Panc1 (cell line): ENCODE results near the gene ABCB1. TPM values are rescaled to one million over a fixed set of nuclear protein-coding genes. Genes with fewer than 3 reads are reported as not detected.

ENCODE experiments used
- ATAC-seq: fragments of 200-7000 bp; cut with Tn5 transposase; 2 replicates; pipeline ENCODE4 v1.9.1; 2020; ENCODE audit warnings: mild to moderate bottlenecking, moderate library complexity
- BruUV-seq: library from RNA; stranded (reverse); fragments of 400-500 nt; replicated peaks from 2 replicates; lab custom pipeline; 2021; lab: Mats Ljungman, UMichigan
- CTCF ChIA-PET: fragments of 300-600 bp; sonication (Branson Sonifier 250); formaldehyde crosslinking; loops from one replicate; lab custom pipeline; 2022; ENCODE audit warnings: antibody characterized with exemption; lab: Charles Lee
- POLR2A ChIA-PET: fragments of 300-600 bp; sonication (Branson Sonifier 250); formaldehyde crosslinking; loops from one replicate; lab custom pipeline; 2022; ENCODE audit warnings: antibody characterized with exemption; lab: Charles Lee
- DNase-seq: peaks from one replicate; pipeline ENCODE4 v3.0.0-alpha.2; 2010; ENCODE audit warnings: low read depth, low spot score
- H3K27ac ChIP-seq: 2 replicates; pipeline ENCODE4 v1.5.1; 2011; ENCODE audit warnings: mild to moderate bottlenecking, low read length, inconsistent platforms
- H3K27me3 ChIP-seq: fragments of 200-500 bp; sonication (Bioruptor generic); 2 replicates; pipeline ENCODE4 v1.6.0; 2014; ENCODE audit warnings: low read length, inconsistent platforms; ENCODE audit not compliant: control insufficient read depth, insufficient read depth
- H3K36me3 ChIP-seq: fragments of 200-500 bp; sonication (Bioruptor generic); 2 replicates; pipeline ENCODE4 v1.5.1; 2014; ENCODE audit warnings: inconsistent platforms, mild to moderate bottlenecking, low read length, moderate library complexity; ENCODE audit not compliant: control insufficient read depth, insufficient read depth
- H3K4me1 ChIP-seq: 2 replicates; pipeline ENCODE4 v1.5.1; 2011; ENCODE audit warnings: inconsistent platforms, mild to moderate bottlenecking, low read length, moderate library complexity; ENCODE audit not compliant: control insufficient read depth, insufficient read depth
- H3K4me3 ChIP-seq, 2 experiments: 2 replicates each; pipeline ENCODE4 v1.5.1; 2011 to 2012; ENCODE audit warnings: low read depth in 2 of 2, low read length in 2 of 2, mild to moderate bottlenecking in 2 of 2, inconsistent platforms in 1 of 2, moderate library complexity in 1 of 2
- H3K9me3 ChIP-seq: fragments of 200-500 bp; sonication (Bioruptor generic); 2 replicates; pipeline ENCODE4 v1.5.1; 2014; ENCODE audit warnings: low read depth, mild to moderate bottlenecking, inconsistent platforms, low read length, moderate library complexity; ENCODE audit not compliant: control insufficient read depth, insufficient read depth
- CTCF ChIP-seq: fragments of 450-650 bp; IDR thresholded peaks from 2 replicates; pipeline ENCODE4 v1.5.1; 2017; ENCODE audit warnings: mild to moderate bottlenecking
- POLR2AphosphoS5 ChIP-seq: IDR thresholded peaks from 2 replicates; pipeline ENCODE4 v1.6.1; 2012; ENCODE audit warnings: mild to moderate bottlenecking, low read depth, low read length, moderate library complexity
- REST ChIP-seq, 2 experiments: IDR thresholded peaks; 2 replicates each; pipeline ENCODE4 v1.6.1; 2011 to 2012; ENCODE audit warnings: low read depth in 2 of 2, control low read depth in 1 of 2, low read length in 1 of 2, mild to moderate bottlenecking in 1 of 2, moderate library complexity in 1 of 2; ENCODE audit not compliant: insufficient read depth in 1 of 2
- SIN3A ChIP-seq: IDR thresholded peaks from 2 replicates; pipeline ENCODE4 v1.6.1; 2012; ENCODE audit warnings: low read depth, mild to moderate bottlenecking, low read length, moderate library complexity, borderline replicate concordance; ENCODE audit not compliant: insufficient read depth
- TCF7L2 ChIP-seq: IDR thresholded peaks from 2 replicates; pipeline ENCODE4 v1.6.1; 2011; ENCODE audit warnings: mild to moderate bottlenecking, low read depth, low read length, inconsistent platforms
- in situ Hi-C: cut with HindIII; loops from 2 replicates; pipeline ENCODE4 v1.10.0; 2016; ENCODE audit warnings: low sequenced_read_pairs, low pct_unique_long_range_greater_than_20kb
- intact Hi-C: fragments of 100-400 bp; cut with micrococcal nuclease; formaldehyde crosslinking; loops from one replicate; pipeline ENCODE4 v1.10.0; 2022; ENCODE audit not compliant: unreplicated experiment
- total RNA-seq: library from RNA; stranded (reverse); gene quantifications from one replicate; pipeline ENCODE4 v1.2.1, GENCODE V29; 2021; ENCODE audit not compliant: unreplicated experiment

The ABCB1 gene
- total RNA-seq, 1 experiment from 2014 or later = 0.67 TPM

GRCh38 chr7:87513735-87514335 is 86.8 kb downstream of the ABCB1 start (continued):
- TF ChIP-seq SIN3A = no peak

GRCh38 chr7:87512906-87513305 is 87.8 kb downstream of the ABCB1 start:
- intact Hi-C loops = no loop called here
- no TSS peak for BruUV-seq
- H3K4me3 ChIP-seq = no peak overlapping the region
- POLR2A ChIA-PET = no interaction called here
- CTCF ChIA-PET = no interaction called here
- no peak for TF ChIP-seq SIN3A
- no peak for TF ChIP-seq REST (IDR thresholded peaks at IDR 0.05; ENCODE audit: insufficient read depth in 1 of 2, low read depth in 2 of 2, low read length in 1 of 2)
- no peak for TF ChIP-seq TCF7L2
- TF ChIP-seq POLR2AphosphoS5 = no peak
- no peak for TF ChIP-seq CTCF
- H3K36me3 ChIP-seq = no peaks in the 10 kb centered on the region
- DNase-seq (no peak), ATAC-seq (no peak)
- in situ Hi-C loops = no loop called here
- no peaks in the 10 kb centered on the region for H3K27me3 ChIP-seq
- H3K4me1 ChIP-seq = no peaks in the 10 kb centered on the region
- H3K27ac ChIP-seq = no peak overlapping the region
- H3K9me3 ChIP-seq = no peaks in the 10 kb centered on the region

GRCh38 chr7:87511510-87511909 is 89.2 kb downstream of the ABCB1 start:
- Histone ChIP-seq H3K4me3 (no peak overlapping the region), H3K27me3 (no peaks in the 10 kb centered on the region), H3K36me3 (no peaks in the 10 kb centered on the region), H3K4me1 (no peaks in the 10 kb centered on the region), H3K9me3 (no peaks in the 10 kb centered on the region), H3K27ac (no peak overlapping the region)
- ATAC-seq = no peak
- in situ Hi-C loops (no loop called here), intact Hi-C loops (no loop called here)
- no TSS peak for BruUV-seq
- no peak for TF ChIP-seq CTCF
- no peak for TF ChIP-seq POLR2AphosphoS5
- no peak for TF ChIP-seq TCF7L2
- no peak for TF ChIP-seq REST (IDR thresholded peaks at IDR 0.05; ENCODE audit: insufficient read depth in 1 of 2, low read depth in 2 of 2, low read length in 1 of 2)
- TF ChIP-seq SIN3A = no peak
- POLR2A ChIA-PET = no interaction called here
- CTCF ChIA-PET = interaction anchor here (0.6 kb wide), 1 partner anchor 267 kb away, joined by 6 read pairs; no protein-coding TSS in a partner anchor
- no peak for DNase-seq
